ENCODE measurements around the gene GALNT9. TPM values are rescaled to one million over a fixed set of nuclear protein-coding genes. Genes with fewer than 3 reads are reported as not detected.

The GALNT9 gene
- total and polyA plus RNA-seq, 2 donors = 0.91 to 1.5 TPM

DNA sequence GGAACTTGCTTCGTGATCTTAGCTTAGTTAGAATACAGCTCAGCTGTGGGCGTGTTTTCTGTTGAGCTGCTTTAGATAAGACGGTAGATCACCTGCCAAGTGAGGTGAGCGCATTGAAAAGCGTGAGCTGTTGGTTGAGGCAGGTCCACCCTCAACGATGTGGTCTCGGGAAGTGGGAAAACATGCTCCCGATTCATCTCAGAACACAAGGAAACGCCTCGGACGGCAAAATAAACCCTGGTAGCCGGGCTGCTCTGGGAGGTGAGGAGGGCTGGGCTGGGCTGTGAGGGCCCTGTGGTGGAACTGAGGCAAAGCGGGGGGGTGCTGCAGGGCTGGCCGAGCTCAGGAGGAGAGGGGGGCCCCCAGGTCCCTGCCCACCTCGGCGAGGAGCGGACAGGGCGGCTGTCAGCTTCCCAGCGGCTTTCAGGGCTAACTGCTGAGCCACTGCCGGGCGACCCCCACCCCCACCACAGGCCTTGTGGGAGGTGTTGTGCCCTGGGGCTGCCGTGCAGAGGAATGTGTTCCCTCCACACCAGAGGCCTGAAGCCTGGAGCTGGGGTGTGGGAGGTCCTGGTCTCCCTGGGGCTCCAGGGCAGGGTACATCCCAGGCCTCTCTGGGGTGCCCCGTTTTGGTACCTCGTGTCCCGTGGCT is 154.4 kb downstream of the GALNT9 start:
- 90% methylated on average over 25 of the region's 25 CpGs for WGBS
- DNase-seq (ENCODE audit: low read depth in 6 of 9, low spot score in 9 of 9) = no peak

DNA sequence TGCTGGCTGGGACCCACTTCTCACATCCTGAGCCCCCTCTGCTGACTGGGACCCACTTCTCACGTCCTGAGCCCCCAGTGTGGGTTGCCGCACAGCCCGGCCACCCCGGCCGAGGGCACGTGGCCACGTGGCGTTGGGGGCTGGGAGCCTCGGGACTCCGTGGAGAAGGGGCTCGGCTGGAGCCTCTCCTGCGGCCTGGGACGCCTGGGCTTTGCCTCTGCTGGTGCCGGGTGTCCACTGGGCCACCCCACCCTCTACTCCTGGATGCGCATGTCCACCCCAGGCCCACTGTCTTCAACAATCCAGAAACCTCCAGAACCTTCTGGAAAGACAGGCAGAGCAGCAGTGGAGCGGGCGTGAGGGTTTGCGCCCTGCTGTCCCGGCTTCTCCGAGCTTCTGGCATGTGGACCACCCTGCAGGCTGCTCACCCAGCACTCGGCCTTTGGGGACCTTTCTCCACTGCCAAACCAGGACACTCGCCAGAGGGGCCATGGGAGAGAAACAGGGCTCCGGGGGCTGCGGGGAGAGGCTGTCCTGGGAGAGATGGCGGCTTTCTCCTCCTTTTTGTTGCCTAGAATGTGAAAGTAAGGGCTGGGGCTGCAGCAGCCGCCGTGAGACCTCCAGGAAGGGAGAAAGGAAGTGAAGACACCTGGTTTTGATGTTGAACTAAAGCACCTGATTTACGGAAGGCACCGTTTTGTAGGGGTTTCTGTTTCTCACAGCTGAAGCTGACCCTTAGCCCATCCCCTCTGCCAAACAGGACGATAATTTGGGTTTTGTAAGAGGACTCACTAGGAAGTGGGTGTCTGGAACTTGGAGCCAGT is 155.2 kb downstream of the GALNT9 start:
- DNase-seq (ENCODE audit: low read depth in 6 of 9, low spot score in 9 of 9) = peak in 1 of 9 donors; percentile 56
- peaks cover 0 to 34% of the 10 kb centered on the region in 2 donors for H3K27me3 ChIP-seq (ENCODE audit: control insufficient read depth in 2 of 2, insufficient read depth in 1 of 2, low read length in 1 of 2)
- no peak overlapping the region for H3K4me3 ChIP-seq (ENCODE audit: low read length in 2 of 2)
- H3K4me1 ChIP-seq (ENCODE audit: control insufficient read depth in 2 of 2, insufficient read depth in 2 of 2, low read length in 2 of 2) = peaks cover 7 to 50% of the 10 kb centered on the region in 2 donors
- WGBS = 84% methylated on average over 30 of the region's 30 CpGs
- no peaks in the 10 kb centered on the region for H3K36me3 ChIP-seq (ENCODE audit: control insufficient read depth in 2 of 2, insufficient read depth in 2 of 2, low read length in 1 of 2)
- H3K27ac ChIP-seq (ENCODE audit: low read depth in 1 of 2, low read length in 1 of 2) = peak overlapping the region in 1 of 2 donors; percentile 48
- H3K9me3 ChIP-seq (ENCODE audit: control insufficient read depth in 2 of 2, insufficient read depth in 1 of 2, low read length in 1 of 2) = peaks cover 0 to 3% of the 10 kb centered on the region in 2 donors

More for the DNA sequence above, 154.4 kb downstream of the GALNT9 start:
- Histone ChIP-seq H3K4me3 (ENCODE audit: low read length in 2 of 2) (no peak overlapping the region), H3K27me3 (ENCODE audit: control insufficient read depth in 2 of 2, insufficient read depth in 1 of 2, low read length in 1 of 2) (peaks cover 0 to 34% of the 10 kb centered on the region in 2 donors), H3K36me3 (ENCODE audit: control insufficient read depth in 2 of 2, insufficient read depth in 2 of 2, low read length in 1 of 2) (no peaks in the 10 kb centered on the region), H3K4me1 (ENCODE audit: control insufficient read depth in 2 of 2, insufficient read depth in 2 of 2, low read length in 2 of 2) (peaks cover 7 to 55% of the 10 kb centered on the region in 2 donors), H3K9me3 (ENCODE audit: control insufficient read depth in 2 of 2, insufficient read depth in 1 of 2, low read length in 1 of 2) (peaks cover 0 to 3% of the 10 kb centered on the region in 2 donors), H3K27ac (ENCODE audit: low read depth in 1 of 2, low read length in 1 of 2) (peak overlapping the region in 1 of 2 donors; percentile 48)

DNA sequence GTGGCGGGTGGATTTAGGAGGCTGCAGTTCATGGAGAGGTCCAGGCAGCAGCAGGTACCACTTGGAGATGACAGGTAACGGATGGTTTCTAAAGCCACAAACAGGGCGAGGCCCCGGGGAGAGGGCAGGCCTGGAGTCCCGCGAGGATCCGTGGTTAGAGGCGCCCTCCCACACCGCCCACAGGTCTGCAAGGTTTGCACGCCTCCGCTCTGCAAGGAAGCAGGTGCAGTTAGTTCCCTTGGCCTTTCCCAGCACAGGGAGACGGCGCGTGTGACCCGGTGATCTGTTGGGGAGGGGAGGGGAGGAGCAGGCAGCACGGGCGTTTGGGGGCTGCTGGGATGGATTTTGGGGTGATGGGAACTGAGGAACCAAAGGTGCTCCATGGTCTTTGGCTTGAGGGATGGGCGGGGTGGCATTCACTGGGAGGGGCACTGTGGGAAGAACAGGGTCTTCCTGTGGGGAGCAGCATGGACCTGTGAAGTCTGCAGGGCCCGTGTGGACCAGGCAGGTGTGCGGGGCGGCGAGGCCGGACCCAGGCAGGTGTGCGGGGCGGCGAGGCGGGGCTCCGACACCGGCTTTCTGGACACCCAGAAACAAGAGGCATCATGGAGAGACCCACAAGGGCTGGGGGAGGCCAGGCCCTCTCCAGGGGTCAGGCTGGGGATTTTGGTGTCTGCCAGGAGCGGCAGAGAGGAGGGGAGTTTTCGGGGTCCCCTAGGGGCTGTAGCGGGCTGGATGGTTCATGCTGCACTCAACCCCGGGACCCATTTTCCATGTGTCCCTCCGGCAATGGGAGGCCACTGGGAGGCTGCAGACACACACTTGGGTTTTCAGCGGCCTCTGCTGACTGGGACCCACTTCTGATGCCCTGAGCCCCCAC is 156.0 kb downstream of the GALNT9 start:
- 40% methylated on average over 35 of the region's 35 CpGs for WGBS
- Histone ChIP-seq H3K9me3 (ENCODE audit: control insufficient read depth in 2 of 2, insufficient read depth in 1 of 2, low read length in 1 of 2) (no peaks in the 10 kb centered on the region), H3K4me3 (ENCODE audit: low read length in 2 of 2) (no peak overlapping the region), H3K4me1 (ENCODE audit: control insufficient read depth in 2 of 2, insufficient read depth in 2 of 2, low read length in 2 of 2) (peaks cover 2 to 42% of the 10 kb centered on the region in 2 donors), H3K27me3 (ENCODE audit: control insufficient read depth in 2 of 2, insufficient read depth in 1 of 2, low read length in 1 of 2) (peaks cover 0 to 34% of the 10 kb centered on the region in 2 donors), H3K27ac (ENCODE audit: low read depth in 1 of 2, low read length in 1 of 2) (no peak overlapping the region), H3K36me3 (ENCODE audit: control insufficient read depth in 2 of 2, insufficient read depth in 2 of 2, low read length in 1 of 2) (no peaks in the 10 kb centered on the region)
- peak in 1 of 9 donors; percentile 57 for DNase-seq (ENCODE audit: low read depth in 6 of 9, low spot score in 9 of 9)

DNA sequence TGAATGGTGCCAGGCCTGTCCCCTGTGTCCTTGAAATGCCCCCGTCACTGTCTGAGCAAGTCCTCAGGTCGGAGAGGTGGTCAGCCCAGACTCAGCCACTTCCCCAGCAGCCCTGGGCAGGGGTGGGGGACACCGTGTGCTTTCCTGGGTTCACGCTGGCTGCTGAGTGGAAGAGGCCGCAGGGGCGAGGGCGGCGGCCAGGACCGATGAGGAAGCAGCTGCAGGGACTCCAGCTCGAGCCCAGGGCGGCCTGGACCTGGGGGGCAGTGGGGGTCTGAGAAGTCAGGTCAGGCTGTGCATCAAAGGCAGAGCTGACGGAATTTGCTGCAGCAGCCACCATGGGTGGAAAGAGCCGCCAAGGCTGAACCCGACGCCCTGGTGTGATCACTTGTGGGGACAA is 156.8 kb downstream of the GALNT9 start:
- no peak overlapping the region for H3K27ac ChIP-seq (ENCODE audit: low read depth in 1 of 2, low read length in 1 of 2)
- H3K9me3 ChIP-seq (ENCODE audit: control insufficient read depth in 2 of 2, insufficient read depth in 1 of 2, low read length in 1 of 2) = no peaks in the 10 kb centered on the region
- no peak overlapping the region for H3K4me3 ChIP-seq (ENCODE audit: low read length in 2 of 2)
- peaks cover 0 to 34% of the 10 kb centered on the region in 2 donors for H3K27me3 ChIP-seq (ENCODE audit: control insufficient read depth in 2 of 2, insufficient read depth in 1 of 2, low read length in 1 of 2)
- H3K4me1 ChIP-seq (ENCODE audit: control insufficient read depth in 2 of 2, insufficient read depth in 2 of 2, low read length in 2 of 2) = peaks cover 0 to 43% of the 10 kb centered on the region in 2 donors
- H3K36me3 ChIP-seq (ENCODE audit: control insufficient read depth in 2 of 2, insufficient read depth in 2 of 2, low read length in 1 of 2) = no peaks in the 10 kb centered on the region
- no peak for DNase-seq (ENCODE audit: low read depth in 6 of 9, low spot score in 9 of 9)
- 38% methylated on average over 15 of the region's 15 CpGs for WGBS

DNA sequence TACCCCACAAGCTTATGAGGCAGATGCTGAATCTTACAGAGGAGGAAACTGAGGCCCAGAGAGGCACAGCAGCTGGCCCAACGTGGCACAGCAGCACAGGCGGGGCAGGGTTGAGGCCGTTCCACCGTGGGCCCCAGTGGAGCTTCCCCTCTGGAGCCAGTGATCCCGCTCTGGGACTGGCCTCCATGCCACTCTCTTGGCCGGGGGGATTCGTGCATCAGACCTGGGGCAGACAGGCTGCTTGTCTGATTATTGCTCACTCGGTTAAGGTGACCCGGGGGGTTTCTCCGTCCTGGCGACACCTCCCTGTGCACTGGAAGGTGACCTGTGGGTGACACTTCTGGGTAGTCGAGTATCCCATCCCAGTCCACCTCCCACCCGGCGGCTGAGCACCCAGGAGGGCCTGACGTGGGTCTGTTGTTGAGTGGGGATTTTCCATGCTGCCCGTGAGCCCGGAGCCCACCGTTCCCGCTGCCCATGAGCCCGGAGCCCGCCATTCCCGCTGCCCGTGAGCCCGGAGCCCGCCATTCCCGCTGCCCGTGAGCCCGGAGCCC is 157.3 kb downstream of the GALNT9 start:
- H3K4me3 ChIP-seq (ENCODE audit: low read length in 2 of 2) = no peak overlapping the region
- H3K27ac ChIP-seq (ENCODE audit: low read depth in 1 of 2, low read length in 1 of 2) = no peak overlapping the region
- WGBS = 92% methylated on average over 28 of the region's 28 CpGs
- H3K4me1 ChIP-seq (ENCODE audit: control insufficient read depth in 2 of 2, insufficient read depth in 2 of 2, low read length in 2 of 2) = peaks cover 0 to 45% of the 10 kb centered on the region in 2 donors
- DNase-seq (ENCODE audit: low read depth in 6 of 9, low spot score in 9 of 9) = no peak
- H3K36me3 ChIP-seq (ENCODE audit: control insufficient read depth in 2 of 2, insufficient read depth in 2 of 2, low read length in 1 of 2) = no peaks in the 10 kb centered on the region
- no peaks in the 10 kb centered on the region for H3K9me3 ChIP-seq (ENCODE audit: control insufficient read depth in 2 of 2, insufficient read depth in 1 of 2, low read length in 1 of 2)
- peaks cover 0 to 34% of the 10 kb centered on the region in 2 donors for H3K27me3 ChIP-seq (ENCODE audit: control insufficient read depth in 2 of 2, insufficient read depth in 1 of 2, low read length in 1 of 2)

DNA sequence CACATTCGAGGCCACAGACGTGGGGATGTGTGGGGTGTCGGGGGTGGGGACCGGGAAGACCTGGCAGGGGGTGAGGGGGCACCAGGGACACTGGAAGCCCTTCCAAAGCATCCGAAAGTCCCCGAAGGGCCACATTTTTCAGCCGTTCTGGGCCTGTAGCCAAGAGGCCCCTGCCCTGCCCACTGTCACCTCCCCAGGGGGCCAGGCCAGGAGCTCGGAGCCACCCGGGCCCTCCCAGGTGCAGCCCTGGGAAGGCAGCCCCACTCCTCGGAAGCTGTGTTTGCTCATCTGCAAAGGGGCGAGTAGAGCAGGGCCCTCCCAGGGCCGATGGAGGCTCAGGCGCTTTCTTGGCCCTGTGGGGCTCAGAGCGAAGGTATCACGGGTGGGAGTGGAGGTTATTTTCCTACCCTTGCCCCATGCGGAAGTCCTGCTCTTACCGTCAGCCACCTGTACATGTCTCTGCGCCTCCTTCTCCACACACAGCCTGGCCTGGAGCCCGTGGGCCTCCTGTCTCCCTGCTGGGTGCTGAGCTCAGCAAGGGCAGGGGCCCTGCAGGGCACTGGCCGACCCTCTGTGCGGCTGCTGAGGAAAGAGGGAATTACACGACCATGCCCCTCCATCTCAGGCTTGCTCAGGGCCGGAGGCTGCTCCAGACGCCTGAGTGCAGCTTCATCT is 158.0 kb downstream of the GALNT9 start:
- 91% methylated on average over 24 of the region's 24 CpGs for WGBS
- Histone ChIP-seq H3K36me3 (ENCODE audit: control insufficient read depth in 2 of 2, insufficient read depth in 2 of 2, low read length in 1 of 2) (no peaks in the 10 kb centered on the region), H3K4me3 (ENCODE audit: low read length in 2 of 2) (no peak overlapping the region), H3K9me3 (ENCODE audit: control insufficient read depth in 2 of 2, insufficient read depth in 1 of 2, low read length in 1 of 2) (no peaks in the 10 kb centered on the region), H3K27me3 (ENCODE audit: control insufficient read depth in 2 of 2, insufficient read depth in 1 of 2, low read length in 1 of 2) (peaks cover 0 to 34% of the 10 kb centered on the region in 2 donors), H3K4me1 (ENCODE audit: control insufficient read depth in 2 of 2, insufficient read depth in 2 of 2, low read length in 2 of 2) (peaks cover 0 to 45% of the 10 kb centered on the region in 2 donors), H3K27ac (ENCODE audit: low read depth in 1 of 2, low read length in 1 of 2) (no peak overlapping the region)
- DNase-seq (ENCODE audit: low read depth in 6 of 9, low spot score in 9 of 9) = no peak

DNA sequence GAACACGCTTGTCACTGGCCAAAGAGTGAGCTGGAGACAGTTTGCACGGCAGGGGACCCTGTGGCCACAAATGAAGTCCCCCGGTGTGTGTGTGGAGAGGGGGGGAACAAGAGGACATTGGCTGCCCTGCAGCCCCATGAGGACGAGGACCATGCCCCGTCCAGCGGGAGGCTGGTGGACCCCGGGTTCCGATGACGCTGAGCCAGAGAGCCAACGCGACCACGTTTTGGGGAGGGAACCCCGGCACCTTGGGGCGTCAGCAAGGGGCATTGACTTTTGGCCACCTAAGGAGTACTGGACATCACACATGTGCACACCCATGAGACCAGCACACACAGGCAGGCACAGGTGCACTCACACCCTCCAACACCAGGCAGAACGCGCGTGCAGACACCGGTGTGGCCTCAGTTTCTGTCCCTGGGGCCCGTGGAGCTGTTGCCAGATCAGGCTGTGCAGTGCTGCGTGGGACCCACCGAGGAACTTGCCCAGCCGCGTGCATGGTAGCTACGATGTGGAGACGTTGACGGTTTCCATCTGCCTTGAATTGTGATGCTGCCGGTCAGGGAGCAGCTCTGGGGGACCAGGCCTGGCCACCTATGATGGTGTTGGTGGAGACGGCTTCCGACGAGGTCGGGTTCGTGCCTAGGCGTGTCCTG is 158.6 kb downstream of the GALNT9 start:
- 94% methylated on average over 33 of the region's 33 CpGs for WGBS
- peaks cover 0 to 34% of the 10 kb centered on the region in 2 donors for H3K27me3 ChIP-seq (ENCODE audit: control insufficient read depth in 2 of 2, insufficient read depth in 1 of 2, low read length in 1 of 2)
- no peak overlapping the region for H3K27ac ChIP-seq (ENCODE audit: low read depth in 1 of 2, low read length in 1 of 2)
- H3K4me1 ChIP-seq (ENCODE audit: control insufficient read depth in 2 of 2, insufficient read depth in 2 of 2, low read length in 2 of 2) = peaks cover 0 to 45% of the 10 kb centered on the region in 2 donors
- no peaks in the 10 kb centered on the region for H3K9me3 ChIP-seq (ENCODE audit: control insufficient read depth in 2 of 2, insufficient read depth in 1 of 2, low read length in 1 of 2)
- DNase-seq (ENCODE audit: low read depth in 6 of 9, low spot score in 9 of 9) = no peak
- H3K4me3 ChIP-seq (ENCODE audit: low read length in 2 of 2) = no peak overlapping the region
- no peaks in the 10 kb centered on the region for H3K36me3 ChIP-seq (ENCODE audit: control insufficient read depth in 2 of 2, insufficient read depth in 2 of 2, low read length in 1 of 2)

DNA sequence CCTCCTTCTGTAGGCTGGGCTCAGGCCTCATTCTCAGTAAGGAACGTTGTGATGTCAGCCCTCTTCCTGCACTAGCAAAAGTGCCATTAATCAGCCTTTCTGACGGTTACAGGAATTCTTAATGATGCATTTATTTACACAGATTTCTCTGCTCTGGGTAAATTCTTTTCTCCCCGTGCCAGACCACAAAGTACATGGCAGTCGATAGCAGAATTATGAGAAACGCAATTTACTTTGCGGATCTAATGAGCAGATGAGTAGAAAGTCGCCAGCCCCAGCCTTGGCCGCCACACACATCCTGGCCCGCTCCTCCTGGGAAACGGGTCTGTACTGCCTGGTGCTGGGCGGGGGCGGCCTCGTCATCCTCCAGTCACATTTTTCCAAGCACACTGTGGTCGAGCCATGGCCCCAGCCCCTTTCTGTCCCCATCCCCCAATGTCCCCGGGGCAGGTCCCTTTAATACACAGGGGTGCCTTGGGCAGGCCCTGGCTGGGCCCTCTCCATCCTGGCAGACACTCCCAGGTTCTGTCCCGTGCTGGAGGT is 159.2 kb downstream of the GALNT9 start:
- no peak for DNase-seq (ENCODE audit: low read depth in 6 of 9, low spot score in 9 of 9)
- Histone ChIP-seq H3K9me3 (ENCODE audit: control insufficient read depth in 2 of 2, insufficient read depth in 1 of 2, low read length in 1 of 2) (no peaks in the 10 kb centered on the region), H3K27me3 (ENCODE audit: control insufficient read depth in 2 of 2, insufficient read depth in 1 of 2, low read length in 1 of 2) (peaks cover 0 to 34% of the 10 kb centered on the region in 2 donors), H3K4me3 (ENCODE audit: low read length in 2 of 2) (no peak overlapping the region), H3K36me3 (ENCODE audit: control insufficient read depth in 2 of 2, insufficient read depth in 2 of 2, low read length in 1 of 2) (no peaks in the 10 kb centered on the region), H3K27ac (ENCODE audit: low read depth in 1 of 2, low read length in 1 of 2) (no peak overlapping the region), H3K4me1 (ENCODE audit: control insufficient read depth in 2 of 2, insufficient read depth in 2 of 2, low read length in 2 of 2) (peaks cover 0 to 41% of the 10 kb centered on the region in 2 donors)
- 62% methylated on average over 16 of the region's 16 CpGs for WGBS
